Fibroblast of mammary gland (primary cell): ENCODE measurements around the gene BCKDHA.
A peak's percentile ranks its signal among the peaks of the same experiment; 100 is the strongest.
"Not testable (repeated sequence)": the region's sequence is repeated elsewhere in the genome, so short reads cannot be mapped to it uniquely, and the experiment has no call there.

Experiments
- DNase-seq: peaks from one replicate; pipeline ENCODE4 v3.0.0-alpha.2; 2010; ENCODE audit warnings: low read depth
- H3K4me3 ChIP-seq: 2 replicates; pipeline ENCODE4 v1.5.1; 2011; ENCODE audit warnings: low read depth, mild to moderate bottlenecking, low read length, moderate library complexity; ENCODE audit not compliant: control insufficient read depth
- TF ChIP-seq, protein P1 (sequence below): conservative IDR thresholded peaks from 2 replicates; pipeline ENCODE4 v1.5.1; 2011; ENCODE audit warnings: low read depth, low read length, inconsistent platforms; ENCODE audit not compliant: control insufficient read depth, insufficient read depth

The BCKDHA gene

DNA sequence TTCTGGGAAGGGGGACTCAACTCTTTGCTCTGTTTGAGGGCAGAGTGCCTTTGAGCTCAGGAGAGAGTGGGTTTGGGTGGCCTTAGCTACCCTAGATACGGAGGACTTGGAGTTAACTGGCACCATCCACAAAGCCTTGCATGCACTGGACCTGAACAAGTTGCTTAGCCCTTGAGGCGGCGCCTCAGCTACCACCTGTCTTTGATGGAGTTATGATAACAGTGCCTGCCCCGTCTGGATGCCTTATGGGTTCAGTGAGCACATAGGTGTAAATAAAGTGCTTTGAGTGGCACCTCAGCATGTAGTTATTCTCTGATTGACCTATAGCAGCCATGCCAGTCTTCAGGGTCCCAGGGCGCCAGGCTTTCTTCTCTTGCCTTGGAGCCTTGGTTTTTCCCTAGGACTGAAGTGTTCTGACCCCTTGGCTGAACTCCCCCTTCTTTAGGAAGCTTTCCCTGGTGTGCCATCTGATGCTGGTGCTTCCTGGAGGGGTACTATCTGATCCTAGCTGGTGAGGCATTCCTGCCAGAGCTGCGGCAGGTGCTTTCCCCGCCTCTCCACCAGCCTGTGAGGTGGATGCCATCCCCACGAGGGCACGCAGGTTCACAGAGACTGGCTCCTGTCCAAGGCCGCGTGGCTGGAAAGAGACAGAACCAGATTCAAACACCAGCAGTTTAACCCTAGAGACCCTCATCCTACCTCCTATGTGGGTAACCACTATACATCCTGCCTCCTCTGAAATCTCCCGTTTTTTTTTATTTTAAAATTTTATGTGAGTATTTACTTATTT lies 5.8 kb downstream of the BCKDHA start:
- DNase-seq, result no peak
- TF ChIP-seq, protein P1, sequence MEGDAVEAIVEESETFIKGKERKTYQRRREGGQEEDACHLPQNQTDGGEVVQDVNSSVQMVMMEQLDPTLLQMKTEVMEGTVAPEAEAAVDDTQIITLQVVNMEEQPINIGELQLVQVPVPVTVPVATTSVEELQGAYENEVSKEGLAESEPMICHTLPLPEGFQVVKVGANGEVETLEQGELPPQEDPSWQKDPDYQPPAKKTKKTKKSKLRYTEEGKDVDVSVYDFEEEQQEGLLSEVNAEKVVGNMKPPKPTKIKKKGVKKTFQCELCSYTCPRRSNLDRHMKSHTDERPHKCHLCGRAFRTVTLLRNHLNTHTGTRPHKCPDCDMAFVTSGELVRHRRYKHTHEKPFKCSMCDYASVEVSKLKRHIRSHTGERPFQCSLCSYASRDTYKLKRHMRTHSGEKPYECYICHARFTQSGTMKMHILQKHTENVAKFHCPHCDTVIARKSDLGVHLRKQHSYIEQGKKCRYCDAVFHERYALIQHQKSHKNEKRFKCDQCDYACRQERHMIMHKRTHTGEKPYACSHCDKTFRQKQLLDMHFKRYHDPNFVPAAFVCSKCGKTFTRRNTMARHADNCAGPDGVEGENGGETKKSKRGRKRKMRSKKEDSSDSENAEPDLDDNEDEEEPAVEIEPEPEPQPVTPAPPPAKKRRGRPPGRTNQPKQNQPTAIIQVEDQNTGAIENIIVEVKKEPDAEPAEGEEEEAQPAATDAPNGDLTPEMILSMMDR, result no peak
- no peak overlapping the region for H3K4me3 ChIP-seq

DNA sequence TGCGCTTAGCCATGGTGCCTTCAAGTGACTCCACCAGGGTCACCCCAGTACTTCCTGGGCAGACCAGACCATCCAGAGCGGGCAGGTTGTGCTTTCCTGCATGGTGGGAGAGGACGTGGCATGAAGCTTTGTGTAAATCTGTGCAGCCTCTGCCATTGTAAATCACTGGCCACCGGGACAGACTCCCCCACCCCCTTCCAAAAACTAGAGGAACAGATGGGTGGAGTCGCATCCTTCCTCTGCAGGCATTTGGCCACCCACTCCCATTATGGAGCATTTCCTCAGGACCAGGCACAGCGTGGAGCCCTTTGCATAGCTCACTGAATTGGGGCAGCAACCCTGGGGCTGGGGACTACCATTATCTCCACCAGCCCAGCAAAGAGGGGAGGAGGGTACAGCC lies 8.2 kb downstream of the BCKDHA start:
- TF ChIP-seq, protein P1, result no peak
- H3K4me3 ChIP-seq, result no peak overlapping the region
- no peak for DNase-seq

DNA sequence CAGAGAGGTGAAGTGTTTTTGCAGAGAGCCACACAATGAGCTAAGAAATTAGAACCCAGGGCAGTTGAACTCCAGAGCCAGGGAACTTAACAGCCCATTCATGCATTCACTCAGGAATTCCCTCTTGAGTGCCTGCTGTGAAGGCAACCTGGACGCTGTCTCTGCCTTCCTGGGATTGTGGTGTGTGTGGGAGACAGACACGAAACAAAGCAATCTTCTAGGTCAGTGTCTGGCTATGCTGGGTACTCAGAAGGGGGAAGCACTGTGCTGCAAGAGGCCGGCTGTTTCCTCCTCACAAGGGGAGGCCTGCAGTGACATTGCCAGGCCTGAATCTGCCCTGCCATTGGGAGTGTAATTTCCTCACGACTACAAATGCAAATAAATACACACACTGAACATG lies 9.7 kb downstream of the BCKDHA start:
- TF ChIP-seq, protein P1, result no peak
- no peak for DNase-seq
- no peak overlapping the region for H3K4me3 ChIP-seq

DNA sequence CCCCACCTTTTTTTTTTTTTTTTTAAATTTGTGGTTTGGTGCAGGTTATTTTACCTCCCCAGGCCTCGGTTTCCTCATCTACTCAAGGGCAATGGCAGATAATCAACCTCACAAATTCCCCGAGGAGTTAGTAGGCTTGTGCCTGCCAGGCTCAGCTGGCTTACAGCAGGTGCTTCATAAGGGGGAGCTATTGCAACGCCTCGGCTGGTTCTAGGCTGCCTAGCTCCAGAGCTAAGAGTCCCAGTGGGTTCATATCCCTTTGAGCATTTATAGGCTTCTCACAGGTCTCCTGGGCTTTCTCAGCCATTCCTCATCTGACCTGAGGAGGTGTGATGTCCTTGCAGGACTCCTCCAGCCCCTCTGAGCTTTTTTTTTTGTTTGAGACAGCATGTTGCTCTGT lies 10.6 kb downstream of the BCKDHA start:
- no peak for DNase-seq
- TF ChIP-seq, protein P1, result no peak
- no peak overlapping the region for H3K4me3 ChIP-seq

DNA sequence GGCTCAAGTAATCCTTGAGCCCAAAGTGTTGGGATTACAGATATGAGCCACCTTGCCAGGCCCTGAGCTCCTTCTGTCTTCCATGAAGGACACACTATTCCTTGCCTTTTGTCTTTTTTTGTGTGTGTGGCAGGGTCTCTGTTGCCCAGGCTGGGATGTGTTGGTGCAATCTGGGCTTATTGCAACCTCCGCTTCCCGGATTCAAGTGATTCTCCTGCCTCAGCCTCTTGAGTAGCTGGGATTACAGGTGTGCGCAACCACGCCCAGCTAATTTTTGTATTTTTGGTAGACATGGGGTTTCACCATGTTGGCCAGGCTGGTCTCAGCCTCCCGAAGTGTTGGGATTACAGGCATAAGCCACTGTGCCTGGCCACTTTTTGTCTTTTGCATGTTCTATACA lies 11.2 kb downstream of the BCKDHA start:
- not testable (repeated sequence) for H3K4me3 ChIP-seq, DNase-seq

DNA sequence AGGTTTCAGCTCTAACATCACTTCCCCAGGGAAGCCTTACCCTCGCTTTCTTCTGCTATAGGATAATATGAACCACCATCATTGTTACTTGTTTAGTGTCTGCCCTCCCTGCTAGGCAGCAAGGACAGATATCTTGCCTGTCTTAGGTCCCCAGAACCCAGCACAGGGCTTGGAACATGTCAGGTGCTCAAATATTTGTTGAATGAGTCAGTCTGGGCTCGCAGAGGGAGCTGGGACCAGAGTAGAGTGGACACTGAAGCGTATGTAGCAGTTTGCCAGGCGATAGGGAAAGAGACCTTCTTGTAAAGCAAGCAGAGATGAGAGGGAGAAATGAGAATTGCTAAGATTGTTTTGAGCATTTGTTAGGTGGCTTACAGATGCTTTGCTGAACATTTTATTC lies 11.7 kb downstream of the BCKDHA start:
- TF ChIP-seq, protein P1, result no peak
- no peak overlapping the region for H3K4me3 ChIP-seq
- peak; percentile 20 for DNase-seq

DNA sequence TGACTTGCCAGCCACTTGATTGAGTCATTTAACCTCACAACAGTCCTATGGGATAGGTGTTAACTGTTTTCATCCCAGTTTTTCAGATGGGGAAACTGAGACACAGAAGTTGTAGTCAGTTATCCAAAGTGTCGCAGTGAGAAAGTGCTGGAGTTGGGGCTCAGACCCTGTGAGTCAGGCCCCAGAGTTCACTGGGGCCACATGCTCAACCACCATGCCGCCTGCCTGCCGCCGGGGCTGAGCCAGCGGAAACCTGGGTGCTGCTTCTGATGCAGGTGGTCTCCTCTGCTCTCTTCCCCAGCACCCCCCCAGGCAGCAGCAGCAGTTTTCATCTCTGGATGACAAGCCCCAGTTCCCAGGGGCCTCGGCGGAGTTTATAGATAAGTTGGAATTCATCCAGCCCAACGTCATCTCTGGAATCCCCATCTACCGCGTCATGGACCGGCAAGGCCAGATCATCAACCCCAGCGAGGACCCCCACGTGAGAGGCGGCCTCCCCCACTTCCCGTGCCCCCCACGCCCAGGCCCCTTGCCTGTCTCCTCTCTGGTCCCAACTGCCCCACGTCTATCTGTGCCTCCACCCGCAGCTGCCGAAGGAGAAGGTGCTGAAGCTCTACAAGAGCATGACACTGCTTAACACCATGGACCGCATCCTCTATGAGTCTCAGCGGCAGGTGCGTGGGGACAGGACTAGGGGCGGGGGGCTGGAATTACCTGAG lies 12.9 kb downstream of the BCKDHA start:
- DNase-seq, result no peak
- no peak overlapping the region for H3K4me3 ChIP-seq
- TF ChIP-seq, protein P1, result no peak
